Neutrophil (primary cell): Measurements from ENCODE around the gene RASD1.
"Not testable (repeated sequence)": the region's sequence is repeated elsewhere in the genome, so short reads cannot be mapped to it uniquely, and the experiment has no call there.

ENCODE experiments used
- H3K27ac ChIP-seq: fragments of 200-600 bp; sonication (generic); 2 replicates; pipeline ENCODE4 v1.5.1; 2016; ENCODE audit warnings: mild to moderate bottlenecking, moderate library complexity
- H3K27me3 ChIP-seq: fragments of 200-600 bp; sonication (generic); 2 replicates; pipeline ENCODE4 v1.6.0; 2016; ENCODE audit warnings: mild to moderate bottlenecking
- H3K36me3 ChIP-seq: fragments of 200-600 bp; sonication (generic); 2 replicates; pipeline ENCODE4 v1.5.1; 2017
- H3K4me1 ChIP-seq, 2 experiments: fragments of 200-600 bp in 1 of 2; sonication (generic) in 1 of 2; 1 replicate in 1 of 2; 2 replicates in 1 of 2; pipeline versions ENCODE4 v1.5.1 to v1.6.1; 2013 to 2016; ENCODE audit warnings: low read depth in 1 of 2, low read length in 1 of 2, mild to moderate bottlenecking in 1 of 2, moderate library complexity in 1 of 2; ENCODE audit not compliant: control insufficient read depth in 1 of 2, insufficient read depth in 1 of 2
- H3K4me3 ChIP-seq, 2 experiments: fragments of 200-600 bp in 1 of 2; sonication (generic) in 1 of 2; 1 replicate in 1 of 2; 2 replicates in 1 of 2; pipeline ENCODE4 v1.5.1; 2013 to 2016; ENCODE audit warnings: low read depth in 1 of 2, low read length in 1 of 2, mild to moderate bottlenecking in 1 of 2, moderate library complexity in 1 of 2
- H3K9me3 ChIP-seq: fragments of 200-600 bp; sonication (generic); 2 replicates; pipeline ENCODE4 v1.5.1; 2016
- TF ChIP-seq, protein P1 (sequence below): fragments of 200-600 bp; sonication (generic); IDR thresholded peaks from 2 replicates; pipeline ENCODE4 v1.5.1; 2016; ENCODE audit warnings: antibody characterized with exemption

Gene RASD1

DNA sequence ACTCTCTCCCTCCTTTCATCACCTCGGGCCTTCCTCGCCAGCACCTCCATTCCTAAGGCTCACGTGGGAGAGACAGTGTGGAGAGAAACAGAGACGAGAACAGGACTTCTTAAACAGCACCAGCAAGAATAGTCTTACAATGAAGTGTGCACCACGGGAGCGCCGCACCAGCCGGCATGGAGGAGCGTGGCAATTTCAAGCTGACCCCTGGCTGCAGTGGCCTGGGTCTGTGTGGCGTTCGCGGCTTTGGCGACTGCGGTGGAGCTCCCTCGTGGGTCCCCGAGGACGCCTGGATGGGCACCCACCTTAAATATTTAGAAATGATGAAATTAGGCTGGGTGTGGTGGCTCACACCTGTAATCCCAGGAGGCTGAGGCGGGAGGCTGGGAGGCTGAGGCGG is 39.9 kb downstream of the RASD1 start:
- TF ChIP-seq, protein P1, sequence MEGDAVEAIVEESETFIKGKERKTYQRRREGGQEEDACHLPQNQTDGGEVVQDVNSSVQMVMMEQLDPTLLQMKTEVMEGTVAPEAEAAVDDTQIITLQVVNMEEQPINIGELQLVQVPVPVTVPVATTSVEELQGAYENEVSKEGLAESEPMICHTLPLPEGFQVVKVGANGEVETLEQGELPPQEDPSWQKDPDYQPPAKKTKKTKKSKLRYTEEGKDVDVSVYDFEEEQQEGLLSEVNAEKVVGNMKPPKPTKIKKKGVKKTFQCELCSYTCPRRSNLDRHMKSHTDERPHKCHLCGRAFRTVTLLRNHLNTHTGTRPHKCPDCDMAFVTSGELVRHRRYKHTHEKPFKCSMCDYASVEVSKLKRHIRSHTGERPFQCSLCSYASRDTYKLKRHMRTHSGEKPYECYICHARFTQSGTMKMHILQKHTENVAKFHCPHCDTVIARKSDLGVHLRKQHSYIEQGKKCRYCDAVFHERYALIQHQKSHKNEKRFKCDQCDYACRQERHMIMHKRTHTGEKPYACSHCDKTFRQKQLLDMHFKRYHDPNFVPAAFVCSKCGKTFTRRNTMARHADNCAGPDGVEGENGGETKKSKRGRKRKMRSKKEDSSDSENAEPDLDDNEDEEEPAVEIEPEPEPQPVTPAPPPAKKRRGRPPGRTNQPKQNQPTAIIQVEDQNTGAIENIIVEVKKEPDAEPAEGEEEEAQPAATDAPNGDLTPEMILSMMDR: no peak
- H3K4me1 ChIP-seq: no peaks in the 10 kb centered on the region
- H3K27ac ChIP-seq: no peak overlapping the region
- H3K4me3 ChIP-seq: no peak overlapping the region
- no peaks in the 10 kb centered on the region for H3K9me3 ChIP-seq
- no peaks in the 10 kb centered on the region for H3K36me3 ChIP-seq
- no peaks in the 10 kb centered on the region for H3K27me3 ChIP-seq

DNA sequence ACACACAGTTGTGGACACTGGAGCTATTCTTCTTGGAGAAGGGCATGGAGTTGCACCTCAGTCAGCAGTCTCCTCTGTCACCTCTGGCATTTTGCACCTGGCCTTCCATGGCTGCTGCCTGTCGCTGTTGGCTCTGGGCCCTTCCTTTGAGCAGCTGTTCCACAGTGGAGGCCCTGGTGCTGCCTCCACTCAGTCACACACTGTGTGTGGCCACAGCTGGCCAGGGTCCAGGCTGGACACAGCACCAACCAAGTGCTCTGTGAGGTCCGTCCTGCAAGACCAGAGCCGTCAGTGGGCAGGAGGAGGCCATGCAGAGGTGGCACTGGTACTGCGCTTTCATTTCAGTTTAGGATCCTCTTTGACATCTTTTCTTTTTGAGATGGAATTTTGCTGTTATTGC is 41.0 kb downstream of the RASD1 start:
- H3K9me3 ChIP-seq: no peaks in the 10 kb centered on the region

DNA sequence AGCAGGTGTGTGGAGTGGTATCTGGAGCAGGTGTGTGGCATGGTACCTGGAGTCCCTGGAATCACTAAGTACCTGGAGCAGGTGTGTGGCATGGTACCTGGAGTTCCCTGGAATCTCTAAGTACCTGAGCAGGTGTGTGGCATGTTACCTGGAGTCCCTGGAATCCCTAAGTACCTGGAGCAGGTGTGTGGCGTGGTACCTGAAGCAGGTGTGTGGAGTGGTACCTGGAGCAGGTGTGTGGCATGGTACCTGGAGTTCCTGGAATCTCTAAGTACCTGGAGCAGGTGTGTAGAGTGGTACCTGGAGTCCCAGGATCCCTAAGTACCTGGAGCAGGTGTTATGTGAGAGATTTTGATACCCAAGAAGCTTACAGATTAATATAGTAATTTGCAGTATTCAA is 41.5 kb downstream of the RASD1 start:
- not testable (repeated sequence) for H3K4me1 ChIP-seq, H3K36me3 ChIP-seq, H3K4me3 ChIP-seq, H3K9me3 ChIP-seq, H3K27me3 ChIP-seq, H3K27ac ChIP-seq

More for the DNA sequence above, 41.0 kb downstream of the RASD1 start:
- H3K27ac ChIP-seq: no peak overlapping the region
- TF ChIP-seq, protein P1: no peak
- no peaks in the 10 kb centered on the region for H3K36me3 ChIP-seq
- no peak overlapping the region for H3K4me3 ChIP-seq
- no peaks in the 10 kb centered on the region for H3K27me3 ChIP-seq
- H3K4me1 ChIP-seq: no peaks in the 10 kb centered on the region

DNA sequence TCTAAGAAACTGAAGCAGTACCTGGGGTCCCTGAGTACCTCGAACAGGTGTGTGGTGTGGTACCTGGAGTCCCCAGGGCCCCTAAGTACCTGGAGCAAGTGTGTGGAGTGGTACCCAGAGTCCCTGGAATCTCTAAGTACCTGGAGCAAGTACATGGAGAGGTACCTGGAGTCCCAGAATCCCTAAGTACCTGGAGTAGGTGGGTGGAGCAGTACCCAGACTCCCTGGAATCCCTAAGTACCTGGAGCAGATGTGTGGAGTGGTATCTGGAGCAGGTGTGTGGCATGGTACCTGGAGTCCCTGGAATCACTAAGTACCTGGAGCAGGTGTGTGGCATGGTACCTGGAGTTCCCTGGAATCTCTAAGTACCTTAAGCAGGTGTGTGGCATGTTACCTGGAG is 41.9 kb downstream of the RASD1 start:
- no peak overlapping the region for H3K27ac ChIP-seq
- H3K4me3 ChIP-seq: no peak overlapping the region
- no peaks in the 10 kb centered on the region for H3K27me3 ChIP-seq
- H3K36me3 ChIP-seq: no peaks in the 10 kb centered on the region
- TF ChIP-seq, protein P1: no peak
- no peaks in the 10 kb centered on the region for H3K9me3 ChIP-seq
- H3K4me1 ChIP-seq: no peaks in the 10 kb centered on the region

DNA sequence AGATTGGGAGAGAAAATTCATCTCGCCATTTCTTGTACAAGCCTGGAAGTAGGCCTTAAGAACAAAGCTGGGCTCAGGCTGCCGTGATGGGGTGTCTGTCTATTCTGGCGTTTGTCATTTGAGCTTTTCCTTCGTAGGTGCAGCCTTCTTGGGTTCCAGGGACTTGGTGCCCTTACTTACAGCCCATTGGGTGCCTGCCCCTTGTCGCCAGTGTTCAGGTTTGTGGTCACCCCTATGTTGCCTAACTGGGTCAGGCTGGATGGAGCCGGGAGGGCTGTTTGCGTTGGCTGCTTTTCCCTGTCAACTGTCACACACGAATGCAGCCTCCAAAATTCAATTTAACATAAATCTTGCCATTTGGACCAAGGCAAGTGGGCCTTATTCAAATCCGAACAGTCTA is 43.1 kb downstream of the RASD1 start:
- TF ChIP-seq, protein P1: no peak
- Histone ChIP-seq H3K36me3 (no peaks in the 10 kb centered on the region), H3K27me3 (no peaks in the 10 kb centered on the region)

DNA sequence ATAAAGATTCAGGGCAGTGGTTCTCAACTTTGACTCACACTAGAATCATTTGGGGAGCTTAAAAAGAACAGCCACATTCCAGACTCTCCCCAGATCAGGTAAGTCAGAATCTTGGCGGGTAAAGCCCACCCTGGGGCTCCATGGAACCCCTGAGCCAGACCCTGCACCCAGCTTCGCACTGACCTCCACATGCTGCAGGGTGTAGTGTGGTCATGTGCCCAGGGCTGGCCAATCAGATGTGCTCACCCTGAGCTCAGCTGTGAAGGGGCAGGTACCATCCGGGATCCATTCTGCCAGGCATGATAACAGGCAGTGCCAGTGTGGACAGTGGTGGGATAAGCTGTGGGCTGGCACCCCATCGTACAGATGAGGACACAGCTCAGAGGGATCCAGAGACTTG is 47.5 kb downstream of the RASD1 start:
- H3K27me3 ChIP-seq: no peaks in the 10 kb centered on the region
- H3K4me1 ChIP-seq: no peaks in the 10 kb centered on the region
- H3K9me3 ChIP-seq: no peaks in the 10 kb centered on the region
- no peaks in the 10 kb centered on the region for H3K36me3 ChIP-seq
- H3K4me3 ChIP-seq: no peak overlapping the region
- TF ChIP-seq, protein P1: no peak
- no peak overlapping the region for H3K27ac ChIP-seq

More for the DNA sequence above, 43.1 kb downstream of the RASD1 start:
- Histone ChIP-seq H3K4me1 (no peaks in the 10 kb centered on the region), H3K27ac (no peak overlapping the region), H3K9me3 (no peaks in the 10 kb centered on the region), H3K4me3 (no peak overlapping the region)
